SU-DHL-6 (cell line): ENCODE measurements around the gene SC5D.
A peak's percentile ranks its signal among the peaks of the same experiment; 100 is the strongest.

Experiments
- H2AFZ ChIP-seq: fragments of 200-600 bp; sonication (generic); 2 replicates; pipeline ENCODE4 v1.6.1; 2014; ENCODE audit warnings: low read depth, mild to moderate bottlenecking, moderate library complexity, mixed read lengths, antibody characterized with exemption, low read length; ENCODE audit not compliant: severe bottlenecking
- H3F3A ChIP-seq: fragments of 200-600 bp; shearing (Covaris generic); 2 replicates; pipeline ENCODE4 v1.6.0; 2016; ENCODE audit warnings: antibody characterized with exemption, mild to moderate bottlenecking; ENCODE audit not compliant: insufficient read depth
- H3K27ac ChIP-seq: fragments of 200-600 bp; sonication (generic); 2 replicates; pipeline ENCODE4 v1.5.1; 2016; ENCODE audit warnings: low read depth, mild to moderate bottlenecking, low read length, moderate library complexity, mixed read lengths
- H3K27me3 ChIP-seq: fragments of 200-600 bp; sonication (generic), shearing (Covaris generic); 2 replicates; pipeline ENCODE4 v1.6.0; 2014; ENCODE audit warnings: mild to moderate bottlenecking, low read length
- H3K36me3 ChIP-seq: fragments of 200-600 bp; sonication (generic); 2 replicates; pipeline ENCODE4 v1.6.1; 2014; ENCODE audit warnings: mild to moderate bottlenecking, low read length, mixed read lengths
- H3K4me2 ChIP-seq: fragments of 300-600, 200-600 bp; shearing (Covaris generic), sonication (generic); 2 replicates; pipeline ENCODE4 v1.6.0; 2014; ENCODE audit warnings: low read length, low read depth, mild to moderate bottlenecking; ENCODE audit not compliant: poor library complexity, severe bottlenecking
- H3K4me3 ChIP-seq: fragments of 200-600 bp; sonication (generic); 2 replicates; pipeline ENCODE4 v1.5.1; 2014; ENCODE audit warnings: antibody characterized with exemption, low read length, mild to moderate bottlenecking, mixed read lengths; ENCODE audit not compliant: insufficient read depth, poor library complexity, severe bottlenecking
- H3K79me2 ChIP-seq: fragments of 200-600 bp; sonication (generic); 2 replicates; pipeline ENCODE4 v1.6.1; 2014; ENCODE audit warnings: mild to moderate bottlenecking, low read length, moderate library complexity; ENCODE audit not compliant: insufficient read depth
- H3K9ac ChIP-seq: fragments of 200-600 bp; sonication (generic); 2 replicates; pipeline ENCODE4 v1.7.0; 2014; ENCODE audit warnings: mild to moderate bottlenecking, low read length
- H3K9me2 ChIP-seq: fragments of 200-600 bp; sonication (generic); replicated peaks from 2 replicates; pipeline ENCODE4 v1.6.1; 2014; ENCODE audit warnings: low read length; ENCODE audit not compliant: insufficient read depth
- H3K9me3 ChIP-seq: fragments of 200-600 bp; sonication (generic); 2 replicates; pipeline ENCODE4 v1.6.1; 2014; ENCODE audit warnings: low read length, mixed read lengths; ENCODE audit not compliant: insufficient read depth
- H4K20me1 ChIP-seq: fragments of 200-600 bp; sonication (generic); 2 replicates; pipeline ENCODE4 v1.6.1; 2014; ENCODE audit warnings: low read depth, mild to moderate bottlenecking, antibody characterized with exemption, low read length, moderate library complexity, mixed read lengths
- CTCF ChIP-seq: fragments of 200-600 bp; sonication (generic); IDR thresholded peaks from one replicate; pipeline ENCODE4 v1.5.1; 2017; ENCODE audit warnings: antibody characterized with exemption, mild to moderate bottlenecking, low read length, moderate library complexity; ENCODE audit not compliant: insufficient read depth, poor library complexity, severe bottlenecking
- EZH2phosphoT487 ChIP-seq: fragments of 200-600 bp; sonication (generic), shearing (Covaris generic); conservative IDR thresholded peaks from 2 replicates; pipeline ENCODE4 v1.6.1; 2018; ENCODE audit warnings: mild to moderate bottlenecking, antibody characterized with exemption, low read length, moderate library complexity, mixed read lengths

The SC5D gene

DNA sequence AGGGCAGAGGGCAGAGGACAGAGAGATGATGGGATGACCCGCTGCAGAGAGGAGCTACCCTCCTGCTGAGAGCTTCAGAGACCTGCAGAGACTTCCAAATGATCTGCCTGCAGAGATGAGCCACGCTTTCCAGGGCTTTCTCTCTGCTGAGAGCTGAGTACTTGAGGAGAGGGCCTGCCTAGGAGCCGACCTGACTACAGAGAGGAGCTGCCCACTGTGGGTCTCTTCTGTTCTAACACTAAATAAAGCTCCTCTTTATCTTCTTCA is 45.9 kb upstream of the SC5D start:
- Histone ChIP-seq H3F3A (no peaks in the 10 kb centered on the region), H3K27ac (no peak overlapping the region), H3K36me3 (no peaks in the 10 kb centered on the region), H4K20me1 (no peaks in the 10 kb centered on the region; the same call in 1 of the 2 replicates), H3K9ac (no peak overlapping the region), H3K4me2 (no peak overlapping the region), H3K9me2 (no peaks in the 10 kb centered on the region), H2AFZ (no peak overlapping the region), H3K79me2 (no peaks in the 10 kb centered on the region), H3K27me3 (no peaks in the 10 kb centered on the region), H3K9me3 (no peaks in the 10 kb centered on the region), H3K4me3 (no peak overlapping the region)
- TF ChIP-seq CTCF: no peak
- TF ChIP-seq EZH2phosphoT487: no peak

GRCh38 chr11:121248496-121248895 is 44.1 kb upstream of the SC5D start:
- Histone ChIP-seq H3K36me3 (no peaks in the 10 kb centered on the region), H2AFZ (no peak overlapping the region), H3F3A (no peaks in the 10 kb centered on the region), H3K9ac (no peak overlapping the region), H3K9me2 (no peaks in the 10 kb centered on the region), H3K27me3 (no peaks in the 10 kb centered on the region), H4K20me1 (no peaks in the 10 kb centered on the region), H3K4me3 (no peak overlapping the region), H3K27ac (no peak overlapping the region), H3K9me3 (no peaks in the 10 kb centered on the region), H3K4me2 (no peak overlapping the region), H3K79me2 (no peaks in the 10 kb centered on the region)
- TF ChIP-seq CTCF (no peak), EZH2phosphoT487 (no peak)

DNA sequence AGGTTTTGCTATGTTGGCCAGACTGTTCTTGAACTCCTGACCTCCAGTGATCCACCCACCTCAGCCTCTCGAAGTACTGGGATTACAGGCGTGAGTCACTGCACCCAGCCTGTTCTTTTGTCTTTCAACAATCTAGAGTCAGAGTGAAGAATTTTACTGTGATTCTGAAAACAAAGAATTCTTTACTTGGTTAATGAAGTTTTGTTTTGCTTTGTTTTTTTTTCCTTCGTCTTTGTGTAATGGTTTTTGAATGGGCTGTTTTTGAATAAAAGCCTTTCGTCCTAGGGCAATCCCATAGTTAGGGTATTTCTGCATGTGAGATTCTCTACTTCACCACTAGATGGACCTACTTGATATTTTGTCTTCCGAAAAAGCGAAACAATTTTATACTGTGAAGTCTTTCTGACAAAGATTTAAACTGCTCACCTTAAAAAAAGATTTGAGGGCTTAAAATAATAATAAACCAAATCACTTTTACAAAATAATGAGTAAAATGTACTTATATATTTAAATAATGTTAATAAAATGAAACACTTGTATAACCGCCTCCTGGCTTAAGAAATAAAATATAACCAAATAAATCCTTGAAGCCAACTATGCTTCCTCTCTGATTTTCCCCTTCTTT is 43.4 kb upstream of the SC5D start:
- Histone ChIP-seq H3K9me3 (no peaks in the 10 kb centered on the region), H4K20me1 (no peaks in the 10 kb centered on the region), H3K36me3 (no peaks in the 10 kb centered on the region), H3K4me2 (peak overlapping the region; percentile 31), H3F3A (no peaks in the 10 kb centered on the region), H3K27ac (no peak overlapping the region), H2AFZ (no peak overlapping the region), H3K9me2 (no peaks in the 10 kb centered on the region), H3K27me3 (no peaks in the 10 kb centered on the region), H3K4me3 (no peak overlapping the region), H3K79me2 (no peaks in the 10 kb centered on the region), H3K9ac (no peak overlapping the region)
- peak; percentile 72 for TF ChIP-seq CTCF
- no peak for TF ChIP-seq EZH2phosphoT487
